B cell (primary cell): ENCODE measurements around the gene OPN1SW. TPM values are rescaled to one million over a fixed set of nuclear protein-coding genes. Genes with fewer than 3 reads are reported as not detected.

ENCODE experiments used
- ATAC-seq: fragments of 200-7000 bp; cut with Tn5 transposase; one replicate; pipeline ENCODE4 v1.10.0; 2021; ENCODE audit warnings: low read depth, mild to moderate bottlenecking, moderate number of reproducible peaks, moderate library complexity
- CTCF ChIA-PET: fragments of 350-600 bp; sonication (Branson Sonifier 250); formaldehyde crosslinking; loops from one replicate; lab custom pipeline; 2021; ENCODE audit warnings: antibody characterized with exemption, inconsistent platforms; lab: Charles Lee
- POLR2A ChIA-PET: fragments of 350-600 bp; sonication (Branson Sonifier 250); formaldehyde crosslinking; loops from one replicate; lab custom pipeline; 2021; ENCODE audit warnings: antibody characterized with exemption; lab: Charles Lee
- DNase-seq: peaks from one replicate; pipeline ENCODE4 v3.0.0; 2013
- H2AFZ ChIP-seq: 2 replicates; pipeline ENCODE4 v1.6.1; 2012; ENCODE audit warnings: mild to moderate bottlenecking, low read depth, low read length; ENCODE audit not compliant: insufficient read depth, poor library complexity, severe bottlenecking
- H3K27ac ChIP-seq, 2 donors: 1 replicate in 1 of 2; 2 replicates in 1 of 2; pipeline ENCODE4 v1.5.1; 2012 to 2013; ENCODE audit warnings: low read length in 2 of 2, mild to moderate bottlenecking in 2 of 2, moderate library complexity in 1 of 2
- H3K27me3 ChIP-seq, 4 experiments: fragments of 200-600 bp in 1 of 4; sonication (generic) in 1 of 4; replicated peaks in 1 of 4; 1 replicate in 2 of 4; 2 replicates in 2 of 4; pipeline versions ENCODE4 v1.6.1 to v1.7.0; 2013 to 2016; ENCODE audit warnings: low read length in 3 of 4, mild to moderate bottlenecking in 2 of 4, mixed read lengths in 1 of 4, moderate library complexity in 1 of 4; ENCODE audit not compliant: insufficient read depth in 4 of 4, control insufficient read depth in 3 of 4; ENCODE audit errors: control extremely low read depth in 1 of 4
- H3K36me3 ChIP-seq, 2 experiments: replicated peaks in 1 of 2; 1 replicate in 1 of 2; 2 replicates in 1 of 2; pipeline versions ENCODE4 v1.6.1 to v1.7.1; 2013; ENCODE audit warnings: low read length in 1 of 2; ENCODE audit not compliant: insufficient read depth in 2 of 2, control insufficient read depth in 1 of 2; ENCODE audit errors: control extremely low read depth in 1 of 2, extremely low read depth in 1 of 2
- H3K4me1 ChIP-seq, 2 donors: fragments of 200-600 bp in 1 of 2; sonication (generic) in 1 of 2; 1 replicate in 1 of 2; 2 replicates in 1 of 2; pipeline versions ENCODE4 v1.5.1 to v1.6.1; 2013 to 2017; ENCODE audit warnings: low read length in 2 of 2; ENCODE audit not compliant: control insufficient read depth in 2 of 2, insufficient read depth in 2 of 2
- H3K4me2 ChIP-seq: replicated peaks from 2 replicates; pipeline ENCODE3; 2012; ENCODE audit warnings: mild to moderate bottlenecking, low read depth, low read length; ENCODE audit not compliant: poor library complexity, severe bottlenecking
- H3K4me3 ChIP-seq, 5 experiments: fragments of 200-600 bp in 1 of 5; sonication (generic) in 1 of 5; 1 replicate in 3 of 5; 2 replicates in 2 of 5; pipeline versions ENCODE4 v1.5.1 to v1.7.0; 2011 to 2016; ENCODE audit warnings: low read length in 4 of 5, mild to moderate bottlenecking in 4 of 5, low read depth in 2 of 5, control low read depth in 1 of 5, moderate library complexity in 1 of 5; ENCODE audit not compliant: insufficient read depth in 1 of 5; ENCODE audit errors: control extremely low read depth in 1 of 5, extremely low read depth in 1 of 5
- H3K79me2 ChIP-seq: fragments of 200-600 bp; sonication (generic); one replicate; pipeline ENCODE4 v1.6.0; 2016; ENCODE audit warnings: low read length; ENCODE audit not compliant: control insufficient read depth, insufficient read depth
- H3K9ac ChIP-seq: fragments of 200-600 bp; sonication (generic); 2 replicates; pipeline ENCODE4 v1.6.1; 2017; ENCODE audit warnings: mild to moderate bottlenecking, low read length, moderate library complexity
- H3K9me3 ChIP-seq, 3 donors: one replicate each; pipeline versions ENCODE4 v1.6.1 to v1.7.1; 2013; ENCODE audit warnings: low read length in 2 of 3; ENCODE audit not compliant: control insufficient read depth in 2 of 3, insufficient read depth in 1 of 3; ENCODE audit errors: control extremely low read depth in 1 of 3
- H4K20me1 ChIP-seq: 2 replicates; pipeline ENCODE4 v1.6.0; 2012; ENCODE audit warnings: mild to moderate bottlenecking, low read length; ENCODE audit not compliant: insufficient read depth, control insufficient read depth, poor library complexity, severe bottlenecking
- H3K27ac Mint-ChIP-seq: one replicate; pipeline ENCODE4 v1.8.0; 2021; ENCODE audit warnings: mixed read lengths
- H3K27me3 Mint-ChIP-seq: one replicate; pipeline ENCODE4 v1.8.0; 2021; ENCODE audit warnings: mixed read lengths
- H3K4me1 Mint-ChIP-seq: one replicate; pipeline ENCODE4 v1.8.0; 2021; ENCODE audit warnings: mixed read lengths
- H3K4me3 Mint-ChIP-seq: one replicate; pipeline ENCODE4 v1.8.0; 2021; ENCODE audit warnings: mixed read lengths
- H3K9me3 Mint-ChIP-seq: one replicate; pipeline ENCODE4 v1.8.0; 2022; ENCODE audit warnings: mixed read lengths; ENCODE audit not compliant: insufficient read depth
- EZH2 ChIP-seq: IDR thresholded peaks from 2 replicates; pipeline ENCODE4 v1.6.1; 2012; ENCODE audit warnings: borderline replicate concordance, low read depth, mild to moderate bottlenecking, moderate library complexity, low read length; ENCODE audit not compliant: insufficient read depth, poor library complexity, severe bottlenecking
- WGBS: methylation state at CpG from one replicate; pipeline ENCODE4 v1.1.5; 2013; ENCODE audit warnings: missing lambda C conversion rate; ENCODE audit not compliant: insufficient coverage; 5-methylcytosine and 5-hydroxymethylcytosine counted together
- intact Hi-C: fragments of 100-400 bp; cut with micrococcal nuclease; formaldehyde crosslinking; loops from one replicate; pipeline ENCODE4 v1.10.0; 2022
- polyA plus RNA-seq: library from polyadenylated mRNA; depleted of rRNA; stranded (reverse); fragments of >200 nt; gene quantifications from 2 replicates; pipeline ENCODE4 v1.2.3, GENCODE V29; 2012
- total RNA-seq, 2 donors: library from RNA; stranded (reverse); fragments of 120-200 nt in 1 of 2; gene quantifications; 1 replicate in 1 of 2; 2 replicates in 1 of 2; pipeline versions ENCODE4 v1.2.3 to v1.2.4, GENCODE V29; 2013 to 2022
- TF ChIP-seq, protein P1 (sequence below): fragments of 200-600 bp; IDR thresholded peaks from one replicate; pipeline ENCODE4 v1.8.0; 2022; ENCODE audit warnings: antibody characterized with exemption, mild to moderate bottlenecking

Gene OPN1SW
- total and polyA plus RNA-seq, 2 donors (not counting 1 experiment from before 2014, with no cell fraction given), result not detected

DNA sequence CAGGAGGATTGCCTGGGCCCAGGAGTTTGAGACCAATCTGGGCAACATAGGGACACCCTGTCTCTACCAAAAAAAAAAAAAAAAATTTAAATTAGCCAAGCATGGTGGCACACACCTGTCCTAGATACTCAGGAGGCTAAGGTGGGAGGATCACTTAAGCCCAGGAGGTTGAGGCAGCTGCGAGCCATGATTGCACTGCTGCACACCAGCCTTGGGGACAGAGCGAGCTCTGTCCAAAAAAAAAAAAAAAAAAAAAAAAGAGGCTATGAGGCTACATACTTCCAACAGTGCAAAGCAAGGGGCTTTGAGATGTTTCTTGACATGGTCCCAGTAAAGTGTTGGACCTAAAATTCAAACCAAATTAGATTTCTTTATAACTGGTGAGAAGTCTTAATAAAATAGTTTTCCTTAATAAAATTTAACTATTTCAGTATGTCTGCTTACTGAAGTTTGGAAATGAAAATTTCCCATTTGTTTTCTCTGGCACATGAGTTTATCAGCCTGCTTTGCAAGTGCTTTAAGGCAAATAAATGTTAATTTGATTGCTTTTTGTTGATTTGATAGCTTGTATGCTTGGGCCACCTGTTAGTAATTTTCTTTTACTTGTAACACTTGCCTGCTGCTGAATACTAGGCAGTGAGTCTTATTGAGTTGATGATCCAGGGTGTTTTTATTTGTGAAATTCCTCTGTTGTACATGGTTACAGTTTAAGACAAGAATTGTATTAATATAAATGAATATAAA is 20.3 kb downstream of the OPN1SW start:
- WGBS, result 86% methylated on average over 1 of the region's 2 CpGs
- CTCF ChIA-PET, result no interaction called here
- Histone ChIP-seq H3K4me2 (no peak overlapping the region), H3K36me3 (peaks cover 13 to 54% of the 10 kb centered on the region in 2 experiments), H3K4me3 (no peak overlapping the region), H3K9ac (no peak overlapping the region), H3K79me2 (no peaks in the 10 kb centered on the region), H3K27me3 (no peaks in the 10 kb centered on the region), H4K20me1 (no peaks in the 10 kb centered on the region), H3K9me3 (no peaks in the 10 kb centered on the region), H3K4me1 (no peaks in the 10 kb centered on the region), H2AFZ (no peak overlapping the region), H3K27ac (no peak overlapping the region)
- TF ChIP-seq, protein P1, sequence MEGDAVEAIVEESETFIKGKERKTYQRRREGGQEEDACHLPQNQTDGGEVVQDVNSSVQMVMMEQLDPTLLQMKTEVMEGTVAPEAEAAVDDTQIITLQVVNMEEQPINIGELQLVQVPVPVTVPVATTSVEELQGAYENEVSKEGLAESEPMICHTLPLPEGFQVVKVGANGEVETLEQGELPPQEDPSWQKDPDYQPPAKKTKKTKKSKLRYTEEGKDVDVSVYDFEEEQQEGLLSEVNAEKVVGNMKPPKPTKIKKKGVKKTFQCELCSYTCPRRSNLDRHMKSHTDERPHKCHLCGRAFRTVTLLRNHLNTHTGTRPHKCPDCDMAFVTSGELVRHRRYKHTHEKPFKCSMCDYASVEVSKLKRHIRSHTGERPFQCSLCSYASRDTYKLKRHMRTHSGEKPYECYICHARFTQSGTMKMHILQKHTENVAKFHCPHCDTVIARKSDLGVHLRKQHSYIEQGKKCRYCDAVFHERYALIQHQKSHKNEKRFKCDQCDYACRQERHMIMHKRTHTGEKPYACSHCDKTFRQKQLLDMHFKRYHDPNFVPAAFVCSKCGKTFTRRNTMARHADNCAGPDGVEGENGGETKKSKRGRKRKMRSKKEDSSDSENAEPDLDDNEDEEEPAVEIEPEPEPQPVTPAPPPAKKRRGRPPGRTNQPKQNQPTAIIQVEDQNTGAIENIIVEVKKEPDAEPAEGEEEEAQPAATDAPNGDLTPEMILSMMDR, result no peak
- no peak for TF ChIP-seq EZH2
- Mint-ChIP-seq H3K27ac (no peak overlapping the region), H3K4me1 (no peaks in the 10 kb centered on the region), H3K9me3 (no peaks in the 10 kb centered on the region), H3K4me3 (no peak overlapping the region), H3K27me3 (no peaks in the 10 kb centered on the region)
- DNase-seq, result no peak
- intact Hi-C loops, result no loop called here
- POLR2A ChIA-PET, result no interaction called here
- no peak for ATAC-seq

DNA sequence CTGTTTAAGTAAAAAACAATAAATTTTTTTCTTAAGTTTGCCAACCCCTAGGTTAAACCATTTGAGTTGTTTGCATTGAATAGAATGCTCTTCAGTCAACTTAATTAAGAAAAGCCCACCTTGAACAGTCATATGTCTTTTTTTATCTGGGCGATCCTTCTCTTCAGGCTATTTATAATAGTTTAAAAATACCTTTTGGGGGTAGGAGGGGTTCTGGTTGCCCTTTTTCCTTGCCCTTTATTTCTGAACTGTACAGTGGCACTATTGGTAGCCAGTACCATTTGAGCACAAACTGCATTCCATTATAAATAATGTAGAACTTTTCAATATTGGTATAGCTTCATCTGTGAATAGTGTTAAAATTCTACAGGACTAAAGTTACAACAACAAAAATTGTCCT is 23.3 kb downstream of the OPN1SW start:
- ChIA-PET POLR2A (no interaction called here), CTCF (no interaction called here)
- H3K9me3 ChIP-seq, result no peaks in the 10 kb centered on the region
- no peak overlapping the region for H3K27ac ChIP-seq
- Mint-ChIP-seq H3K27ac (no peak overlapping the region), H3K27me3 (no peaks in the 10 kb centered on the region), H3K4me3 (no peak overlapping the region), H3K4me1 (no peaks in the 10 kb centered on the region), H3K9me3 (no peaks in the 10 kb centered on the region)
- peaks cover 14 to 53% of the 10 kb centered on the region in 2 experiments for H3K36me3 ChIP-seq
- H3K4me3 ChIP-seq, result no peak overlapping the region
- peaks cover 12% of the 10 kb centered on the region for H3K79me2 ChIP-seq
- intact Hi-C loops, result no loop called here
- ATAC-seq (no peak), DNase-seq (no peak)
- no peak overlapping the region for H2AFZ ChIP-seq
- H3K4me1 ChIP-seq, result no peaks in the 10 kb centered on the region
- H3K9ac ChIP-seq, result no peak overlapping the region
- H3K4me2 ChIP-seq, result no peak overlapping the region
- H3K27me3 ChIP-seq, result no peaks in the 10 kb centered on the region
- WGBS, result no CpG with 5 or more reads among the region's 1 CpG
- no peak for TF ChIP-seq EZH2
- peaks cover 9% of the 10 kb centered on the region for H4K20me1 ChIP-seq
